ENCODE measurements around the gene GSTM5. TPM values are rescaled to one million over a fixed set of nuclear protein-coding genes. Genes with fewer than 3 reads are reported as not detected.
"Not testable (repeated sequence)": the region's sequence is repeated elsewhere in the genome, so short reads cannot be mapped to it uniquely, and the experiment has no call there.

The GSTM5 gene
- total and polyA plus RNA-seq, 2 of the 8 experiments (the other 6 are each of a cell fraction or from before 2014, with no cell fraction given): 0.24 to 0.89 TPM

DNA sequence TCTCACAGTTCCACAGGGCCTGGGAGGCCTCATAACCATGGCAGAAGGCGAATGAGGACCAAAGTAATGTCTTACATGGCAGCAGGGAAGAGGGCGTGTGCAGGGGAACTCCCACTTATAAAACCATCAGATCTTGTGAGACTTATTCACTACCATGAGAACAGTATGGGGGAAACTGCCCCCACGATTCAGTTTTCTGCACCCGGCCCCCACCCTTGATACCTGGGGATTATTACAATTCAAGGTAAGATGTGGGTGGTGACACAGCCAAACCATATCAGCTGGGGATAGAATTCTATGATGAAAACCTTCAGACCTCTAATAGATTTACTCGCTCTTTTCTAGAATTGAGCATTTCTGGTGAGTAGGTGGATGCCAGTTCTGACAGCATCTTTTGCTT is 17.7 kb upstream of the GSTM5 start:
- H3K79me1 ChIP-seq (ENCODE audit: low read depth, low read length); CTCF ChIA-PET (ENCODE audit: partially characterized antibody): not testable (repeated sequence)
- WGBS, 2 experiments (ENCODE audit: extremely low coverage in 1 of 2, insufficient coverage in 1 of 2, insufficient read length in 1 of 2, insufficient replicate concordance in 2 of 2, low coverage in 1 of 2, low lambda C conversion rate in 2 of 2, missing lambda C conversion rate in 1 of 2): 80% methylated on average over 5 of the region's 5 CpGs; no CpG with 5 or more reads in 1 of the 2 experiments

GRCh38 chr1:109695138-109695537 is 16.9 kb upstream of the GSTM5 start:
- H2BK20ac ChIP-seq (ENCODE audit: low read length); H4K91ac ChIP-seq (replicated peaks; ENCODE audit: insufficient read length, low read length); H3K14ac ChIP-seq (ENCODE audit: insufficient read length); H4K8ac ChIP-seq (ENCODE audit: extremely low read depth, insufficient read depth, low read length); H3K9me3 ChIP-seq (ENCODE audit: insufficient read depth in 2 of 2, low read depth in 1 of 2, low read length in 1 of 2); H2BK15ac ChIP-seq (ENCODE audit: low read length); H3K4ac ChIP-seq (replicated peaks; ENCODE audit: insufficient read length, low read depth, low read length); H3K4me1 ChIP-seq (replicated peaks in 1 of 4; ENCODE audit: control insufficient read depth in 3 of 4, insufficient read depth in 4 of 4, low read length in 3 of 4); H3K36me3 ChIP-seq (ENCODE audit: control insufficient read depth in 2 of 4, insufficient read depth in 4 of 4, low read length in 3 of 4); H3K79me2 ChIP-seq (ENCODE audit: control insufficient read depth in 1 of 2, insufficient read depth in 2 of 2, low read length in 2 of 2); H3K27me3 ChIP-seq (replicated peaks in 1 of 4; ENCODE audit: control insufficient read depth in 3 of 4, extremely low read depth in 1 of 4, insufficient read depth in 3 of 4, low read length in 3 of 4); H4K5ac ChIP-seq (ENCODE audit: insufficient read length, low read depth, low read length); H3K4me2 ChIP-seq (ENCODE audit: insufficient read depth in 1 of 2, low read depth in 2 of 2, low read length in 2 of 2); H4K20me1 ChIP-seq (replicated peaks in 1 of 2; ENCODE audit: control insufficient read depth in 1 of 2, insufficient read depth in 2 of 2, low read length in 2 of 2); DNase-seq (ENCODE audit: low read depth in 1 of 2, low spot score in 2 of 2); H3K23me2 ChIP-seq (ENCODE audit: low read depth, low read length); H2BK5ac ChIP-seq (ENCODE audit: low read depth, low read length); H2AFZ ChIP-seq (ENCODE audit: low read length); H3K56ac ChIP-seq (replicated peaks; ENCODE audit: insufficient read length, low read depth, low read length); H3K18ac ChIP-seq (ENCODE audit: extremely low read depth, low read length); H2BK120ac ChIP-seq (replicated peaks; ENCODE audit: low read depth, low read length); H3K23ac ChIP-seq (ENCODE audit: insufficient read length); H2AK5ac ChIP-seq (ENCODE audit: low read depth, low read length); POLR2A ChIA-PET (ENCODE audit: partially characterized antibody); H3K79me1 ChIP-seq (ENCODE audit: low read depth, low read length); H3K9ac ChIP-seq (replicated peaks in 1 of 4; ENCODE audit: extremely low read depth in 1 of 4, low read depth in 3 of 4, low read length in 3 of 4); H2BK12ac ChIP-seq (ENCODE audit: low read depth, low read length); H3K4me3 ChIP-seq (ENCODE audit: extremely low read depth in 1 of 4, insufficient read depth in 2 of 4, low read depth in 3 of 4, low read length in 4 of 4); H3K27ac ChIP-seq (ENCODE audit: low read depth, low read length); FAIRE-seq: not testable (repeated sequence)
- 80% methylated on average over 3 of the region's 3 CpGs; no CpG with 5 or more reads in 1 of the 2 experiments for WGBS, 2 experiments (ENCODE audit: extremely low coverage in 1 of 2, insufficient coverage in 1 of 2, insufficient read length in 1 of 2, insufficient replicate concordance in 2 of 2, low coverage in 1 of 2, low lambda C conversion rate in 2 of 2, missing lambda C conversion rate in 1 of 2)
- CTCF ChIA-PET (ENCODE audit: partially characterized antibody): interaction anchor here (1.0 kb wide), 1 partner anchor 8 kb away, joined by 4 read pairs; the partner anchor contains the start of gene GSTM1

More for the DNA sequence above, 17.7 kb upstream of the GSTM5 start:
- H2BK12ac ChIP-seq (ENCODE audit: low read depth, low read length); H4K8ac ChIP-seq (ENCODE audit: extremely low read depth, insufficient read depth, low read length); H3K79me2 ChIP-seq (ENCODE audit: control insufficient read depth in 1 of 2, insufficient read depth in 2 of 2, low read length in 2 of 2); H3K4ac ChIP-seq (replicated peaks; ENCODE audit: insufficient read length, low read depth, low read length); FAIRE-seq; H3K18ac ChIP-seq (ENCODE audit: extremely low read depth, low read length); H3K36me3 ChIP-seq (ENCODE audit: control insufficient read depth in 2 of 4, insufficient read depth in 4 of 4, low read length in 3 of 4); H4K5ac ChIP-seq (ENCODE audit: insufficient read length, low read depth, low read length); H3K9me3 ChIP-seq (ENCODE audit: insufficient read depth in 2 of 2, low read depth in 1 of 2, low read length in 1 of 2); H3K9ac ChIP-seq (replicated peaks in 1 of 4; ENCODE audit: extremely low read depth in 1 of 4, low read depth in 3 of 4, low read length in 3 of 4); H2BK20ac ChIP-seq (ENCODE audit: low read length); H3K14ac ChIP-seq (ENCODE audit: insufficient read length); H2AK5ac ChIP-seq (ENCODE audit: low read depth, low read length); H3K27me3 ChIP-seq (replicated peaks in 1 of 4; ENCODE audit: control insufficient read depth in 3 of 4, extremely low read depth in 1 of 4, insufficient read depth in 3 of 4, low read length in 3 of 4); H3K4me2 ChIP-seq (ENCODE audit: insufficient read depth in 1 of 2, low read depth in 2 of 2, low read length in 2 of 2); H3K23ac ChIP-seq (ENCODE audit: insufficient read length); POLR2A ChIA-PET (ENCODE audit: partially characterized antibody); H3K27ac ChIP-seq (ENCODE audit: low read depth, low read length); H2AFZ ChIP-seq (ENCODE audit: low read length); H2BK5ac ChIP-seq (ENCODE audit: low read depth, low read length); H3K23me2 ChIP-seq (ENCODE audit: low read depth, low read length); H2BK15ac ChIP-seq (ENCODE audit: low read length); DNase-seq (ENCODE audit: low read depth in 1 of 2, low spot score in 2 of 2); H3K56ac ChIP-seq (replicated peaks; ENCODE audit: insufficient read length, low read depth, low read length); H4K91ac ChIP-seq (replicated peaks; ENCODE audit: insufficient read length, low read length); H3K4me3 ChIP-seq (ENCODE audit: extremely low read depth in 1 of 4, insufficient read depth in 2 of 4, low read depth in 3 of 4, low read length in 4 of 4); H3K4me1 ChIP-seq (replicated peaks in 1 of 4; ENCODE audit: control insufficient read depth in 3 of 4, insufficient read depth in 4 of 4, low read length in 3 of 4); H2BK120ac ChIP-seq (replicated peaks; ENCODE audit: low read depth, low read length); H4K20me1 ChIP-seq (replicated peaks in 1 of 2; ENCODE audit: control insufficient read depth in 1 of 2, insufficient read depth in 2 of 2, low read length in 2 of 2): not testable (repeated sequence)

Measured in H1 (cell line).